ENCODE measurements around the gene USP11. TPM values are rescaled to one million over a fixed set of nuclear protein-coding genes. Genes with fewer than 3 reads are reported as not detected.

The USP11 gene
- total and polyA plus RNA-seq, 2 of the 8 experiments (the other 6 are each of a cell fraction or from before 2014, with no cell fraction given) = 40.9 to 84.0 TPM

GRCh38 chrX:47233333-47234113, 714 bp downstream of the USP11 start (continued):
- TF ChIP-seq NRF1 (IDR thresholded peaks at IDR 0.05; ENCODE audit: low read depth, low read length) = peak; percentile 14; the same call in 1 of the 2 replicates
- no peak for TF ChIP-seq SRF (IDR thresholded peaks at IDR 0.05; ENCODE audit: low read depth, low read length)
- 0 out of 2 replicates have a peak, but pooled peaks have one; percentile 32 for TF ChIP-seq MAX (IDR thresholded peaks at IDR 0.05)
- TF ChIP-seq ATF2 (IDR thresholded peaks at IDR 0.05; ENCODE audit: low read length) = peak; percentile 63; the same call in 1 of the 2 replicates
- peak in 1 of 2 experiments; percentile 83; a peak in 1 of 3 replicates for TF ChIP-seq EP300 (IDR thresholded peaks at IDR 0.05; ENCODE audit: borderline replicate concordance in 1 of 2, low read depth in 2 of 2, low read length in 2 of 2)
- peak; percentile 89 for TF ChIP-seq YY1 (IDR thresholded peaks at IDR 0.05; ENCODE audit: low read depth, low read length)
- no peak for TF ChIP-seq TEAD4 (IDR thresholded peaks at IDR 0.05; ENCODE audit: low read depth, low read length)
- peak; percentile 91 for TF ChIP-seq CREB1 (IDR thresholded peaks at IDR 0.05)
- TF ChIP-seq CHD1 (IDR thresholded peaks at IDR 0.05; ENCODE audit: low read depth, low read length) = peak; percentile 85

Measured in H1 (cell line).